ENCODE data around the gene RFX2.
"Not testable (repeated sequence)": the region's sequence is repeated elsewhere in the genome, so short reads cannot be mapped to it uniquely, and the experiment has no call there.

Gene RFX2

GRCh38 chr19:6033744-6034264 is 76.5 kb downstream of the RFX2 start:
- no peak for DNase-seq

- no peak for DNase-seq
These were observed 77.5 kb downstream of the RFX2 start for GRCh38 chr19:6032827-6033226.

- DNase-seq, result no peak
These were observed 77.9 kb downstream of the RFX2 start for GRCh38 chr19:6032381-6032780.

GRCh38 chr19:6030214-6030507 is 80.1 kb downstream of the RFX2 start:
- no peak for DNase-seq

- no peak for DNase-seq
These were observed 83.7 kb downstream of the RFX2 start for GRCh38 chr19:6026390-6027227.

GRCh38 chr19:6024756-6025155 is 85.5 kb downstream of the RFX2 start:
- not testable (repeated sequence) for DNase-seq

GRCh38 chr19:6023936-6024335 is 86.4 kb downstream of the RFX2 start:
- DNase-seq, result no peak

GRCh38 chr19:6023085-6023682 is 87.1 kb downstream of the RFX2 start:
- no peak for DNase-seq

- no peak for DNase-seq
These were observed 87.7 kb downstream of the RFX2 start for GRCh38 chr19:6022570-6023064.

- peak; percentile 73 to 81 for DNase-seq
These were observed 88.3 kb downstream of the RFX2 start for GRCh38 chr19:6021878-6022569.

GRCh38 chr19:6020972-6021805 is 89.1 kb downstream of the RFX2 start:
- DNase-seq, result no peak

GRCh38 chr19:6020166-6020882 is 90.0 kb downstream of the RFX2 start:
- peak; percentile 68 to 74 for DNase-seq

- DNase-seq, result peak in 1 of 2 experiments; percentile 0
These were observed 91.5 kb downstream of the RFX2 start for GRCh38 chr19:6018786-6019185.

- DNase-seq, result no peak
These were observed 92.7 kb downstream of the RFX2 start for GRCh38 chr19:6017576-6017975.

GRCh38 chr19:6015841-6016545 is 94.3 kb downstream of the RFX2 start:
- DNase-seq, result no peak

GRCh38 chr19:6014551-6015135 is 95.7 kb downstream of the RFX2 start:
- DNase-seq, result no peak

GRCh38 chr19:6012426-6013170 is 97.7 kb downstream of the RFX2 start:
- DNase-seq, result no peak

GRCh38 chr19:6011794-6012193 is 98.5 kb downstream of the RFX2 start:
- DNase-seq, result no peak

- DNase-seq, result no peak
These were observed 99.1 kb downstream of the RFX2 start for GRCh38 chr19:6011206-6011605.

- no peak for DNase-seq
These were observed 100.2 kb downstream of the RFX2 start for GRCh38 chr19:6010107-6010506.

Data from Kasumi-1 (cell line).